K562 (cell line): Measurements from ENCODE around the gene SKAP2. TPM values are rescaled to one million over a fixed set of nuclear protein-coding genes. Genes with fewer than 3 reads are reported as not detected.

ENCODE experiments used
- CCNT2 ChIP-seq: IDR thresholded peaks from 2 replicates; pipeline ENCODE4 v1.6.1; 2011; ENCODE audit warnings: borderline replicate concordance, low read depth, mild to moderate bottlenecking, moderate library complexity, mixed read lengths, low read length; ENCODE audit not compliant: insufficient read length; ENCODE audit errors: extremely low read depth
- IRF2 ChIP-seq: sonication (generic); formaldehyde crosslinking; IDR thresholded peaks from 2 replicates; pipeline ENCODE4 v1.8.1; 2022; ENCODE audit warnings: mild to moderate bottlenecking, missing genetic modification reagents
- NBN ChIP-seq: fragments of 450-650 bp; IDR thresholded peaks from 2 replicates; pipeline ENCODE4 v1.6.1; 2016; ENCODE audit warnings: low read depth, mild to moderate bottlenecking
- SAP30 ChIP-seq: fragments of 200-600 bp; sonication (generic); IDR thresholded peaks from 2 replicates; pipeline ENCODE4 v1.6.1; 2012; ENCODE audit warnings: borderline replicate concordance, low read depth, mild to moderate bottlenecking, moderate library complexity, low read length, control low read depth, inconsistent platforms; ENCODE audit not compliant: insufficient read depth, poor library complexity, severe bottlenecking
- SRSF3 ChIP-seq: fragments of 200-400 bp; formaldehyde crosslinking; IDR thresholded peaks from 2 replicates; pipeline ENCODE4 v1.6.1; 2016; ENCODE audit warnings: mild to moderate bottlenecking, low read length, moderate library complexity; ENCODE audit not compliant: insufficient read depth
- SRSF9 ChIP-seq: fragments of 200-400 bp; formaldehyde crosslinking; IDR thresholded peaks from 2 replicates; pipeline ENCODE4 v1.6.1; 2017; ENCODE audit warnings: low read depth, low read length, borderline replicate concordance
- ZNF23 ChIP-seq: fragments of 250-450 bp; sonication (Bioruptor Pico); IDR thresholded peaks from 2 replicates; pipeline ENCODE4 v1.4.0; 2020; ENCODE audit warnings: mild to moderate bottlenecking
- ZNF253 ChIP-seq: fragments of 250-450 bp; sonication (Bioruptor Pico); conservative IDR thresholded peaks from 2 replicates; pipeline ENCODE4 v1.6.1; 2021; ENCODE audit warnings: mild to moderate bottlenecking
- ZNF79 ChIP-seq: fragments of 250-450 bp; sonication (Bioruptor Pico); IDR thresholded peaks from 2 replicates; pipeline ENCODE4 v1.4.0; 2020; ENCODE audit warnings: low read depth, mild to moderate bottlenecking, moderate library complexity
- ZSCAN32 ChIP-seq: fragments of 450-650 bp; formaldehyde crosslinking; IDR thresholded peaks from 2 replicates; pipeline ENCODE4 v1.4.0; 2020; ENCODE audit warnings: mild to moderate bottlenecking, moderate library complexity
- polyA plus RNA-seq, 8 experiments: library from polyadenylated mRNA; depleted of rRNA in 4 of 8; stranded (reverse) in 5 of 8; unstranded in 3 of 8; fragments of >200 nt; fragmentation: Nextera tagmentation in 2 of 8; fragmentation: Illumina TruSeq in 1 of 8; extraction: Ambion mirVana in 2 of 8; extraction: Trizol in 1 of 8; gene quantifications; 2 replicates each; pipeline versions ENCODE4 v1.2.1 to v1.2.3, GENCODE V29; 2011 to 2014; ENCODE audit warnings: inconsistent platforms in 1 of 8, missing spikeins in 1 of 8
- total RNA-seq, 7 experiments: library from RNA; depleted of rRNA in 6 of 7; stranded (reverse); fragments of >200 nt in 6 of 7; fragmentation: Illumina TruSeq in 2 of 7; extraction: Trizol in 2 of 7; gene quantifications; 2 replicates each; pipeline versions ENCODE4 v1.2.1 to v1.2.3, GENCODE V29; 2011 to 2021; ENCODE audit warnings: low replicate concordance in 1 of 7
- TF ChIP-seq, protein P1 (sequence below): fragments of 200-800 bp; sonication (Bioruptor generic); IDR thresholded peaks from 2 replicates; pipeline ENCODE4 v1.6.1; 2016; ENCODE audit warnings: missing genetic modification characterization, missing compliant biosample characterization

Gene SKAP2
- total and polyA plus RNA-seq, 9 of the 15 experiments (the other 6 are each of a cell fraction or from before 2014, with no cell fraction given), result 4.2 to 11.7 (median 8.3) TPM

DNA sequence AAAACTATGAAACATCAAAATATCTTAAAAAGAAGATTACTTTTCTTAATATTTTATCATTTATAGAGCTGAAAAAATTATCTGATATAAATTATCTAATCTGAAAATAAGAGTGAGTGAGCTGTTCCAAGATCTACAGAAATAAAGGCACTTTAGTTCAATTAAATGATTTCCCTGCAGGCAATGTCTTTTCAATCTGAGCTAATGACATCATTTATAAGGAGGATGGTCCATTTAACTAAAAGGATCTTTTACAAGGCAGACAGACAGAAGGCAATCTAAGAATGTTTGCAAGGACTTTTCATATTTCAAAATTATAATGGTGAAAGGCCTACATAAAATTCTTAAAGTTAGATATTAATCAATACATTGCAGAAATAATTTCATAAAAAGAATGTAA lies 71.8 kb downstream of the SKAP2 start (continued):
- TF ChIP-seq CCNT2 (no peak), SRSF9 (no peak), ZNF253 (CRISPR knock-in tag) (no peak), ZNF23 (CRISPR knock-in tag) (no peak), IRF2 (no peak), ZNF79 (CRISPR knock-in tag) (no peak), ZSCAN32 (no peak), SAP30 (no peak), NBN (no peak), SRSF3 (no peak)
- TF ChIP-seq, protein P1, sequence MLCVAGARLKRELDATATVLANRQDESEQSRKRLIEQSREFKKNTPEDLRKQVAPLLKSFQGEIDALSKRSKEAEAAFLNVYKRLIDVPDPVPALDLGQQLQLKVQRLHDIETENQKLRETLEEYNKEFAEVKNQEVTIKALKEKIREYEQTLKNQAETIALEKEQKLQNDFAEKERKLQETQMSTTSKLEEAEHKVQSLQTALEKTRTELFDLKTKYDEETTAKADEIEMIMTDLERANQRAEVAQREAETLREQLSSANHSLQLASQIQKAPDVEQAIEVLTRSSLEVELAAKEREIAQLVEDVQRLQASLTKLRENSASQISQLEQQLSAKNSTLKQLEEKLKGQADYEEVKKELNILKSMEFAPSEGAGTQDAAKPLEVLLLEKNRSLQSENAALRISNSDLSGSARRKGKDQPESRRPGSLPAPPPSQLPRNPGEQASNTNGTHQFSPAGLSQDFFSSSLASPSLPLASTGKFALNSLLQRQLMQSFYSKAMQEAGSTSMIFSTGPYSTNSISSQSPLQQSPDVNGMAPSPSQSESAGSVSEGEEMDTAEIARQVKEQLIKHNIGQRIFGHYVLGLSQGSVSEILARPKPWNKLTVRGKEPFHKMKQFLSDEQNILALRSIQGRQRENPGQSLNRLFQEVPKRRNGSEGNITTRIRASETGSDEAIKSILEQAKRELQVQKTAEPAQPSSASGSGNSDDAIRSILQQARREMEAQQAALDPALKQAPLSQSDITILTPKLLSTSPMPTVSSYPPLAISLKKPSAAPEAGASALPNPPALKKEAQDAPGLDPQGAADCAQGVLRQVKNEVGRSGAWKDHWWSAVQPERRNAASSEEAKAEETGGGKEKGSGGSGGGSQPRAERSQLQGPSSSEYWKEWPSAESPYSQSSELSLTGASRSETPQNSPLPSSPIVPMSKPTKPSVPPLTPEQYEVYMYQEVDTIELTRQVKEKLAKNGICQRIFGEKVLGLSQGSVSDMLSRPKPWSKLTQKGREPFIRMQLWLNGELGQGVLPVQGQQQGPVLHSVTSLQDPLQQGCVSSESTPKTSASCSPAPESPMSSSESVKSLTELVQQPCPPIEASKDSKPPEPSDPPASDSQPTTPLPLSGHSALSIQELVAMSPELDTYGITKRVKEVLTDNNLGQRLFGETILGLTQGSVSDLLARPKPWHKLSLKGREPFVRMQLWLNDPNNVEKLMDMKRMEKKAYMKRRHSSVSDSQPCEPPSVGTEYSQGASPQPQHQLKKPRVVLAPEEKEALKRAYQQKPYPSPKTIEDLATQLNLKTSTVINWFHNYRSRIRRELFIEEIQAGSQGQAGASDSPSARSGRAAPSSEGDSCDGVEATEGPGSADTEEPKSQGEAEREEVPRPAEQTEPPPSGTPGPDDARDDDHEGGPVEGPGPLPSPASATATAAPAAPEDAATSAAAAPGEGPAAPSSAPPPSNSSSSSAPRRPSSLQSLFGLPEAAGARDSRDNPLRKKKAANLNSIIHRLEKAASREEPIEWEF, result no peak
